Neural progenitor cell (in vitro differentiated cells): ENCODE data around the gene HFE. TPM values are rescaled to one million over a fixed set of nuclear protein-coding genes. Genes with fewer than 3 reads are reported as not detected.
A peak's percentile ranks its signal among the peaks of the same experiment; 100 is the strongest.
"Not testable (repeated sequence)": the region's sequence is repeated elsewhere in the genome, so short reads cannot be mapped to it uniquely, and the experiment has no call there.

Source experiments
- DNase-seq: peaks from one replicate; pipeline ENCODE4 v3.0.0-alpha.2; 2016; ENCODE audit warnings: low spot score
- H2AFZ ChIP-seq: fragments of 200-600 bp; sonication (generic); replicated peaks from 2 replicates; pipeline ENCODE4 v1.6.1; 2016; ENCODE audit warnings: antibody characterized with exemption
- H3F3A ChIP-seq: fragments of 200-600 bp; sonication (generic); 2 replicates; pipeline ENCODE4 v1.6.1; 2016; ENCODE audit warnings: antibody characterized with exemption, low read depth
- H3K27ac ChIP-seq: fragments of 200-600 bp; sonication (generic); 2 replicates; pipeline ENCODE4 v1.5.1; 2016; ENCODE audit warnings: mild to moderate bottlenecking
- H3K27me3 ChIP-seq: fragments of 200-600 bp; sonication (generic); 2 replicates; pipeline ENCODE4 v1.6.1; 2016; ENCODE audit warnings: mild to moderate bottlenecking, moderate library complexity
- H3K36me3 ChIP-seq: fragments of 200-600 bp; sonication (generic); 2 replicates; pipeline ENCODE4 v1.5.1; 2016
- H3K4me1 ChIP-seq: fragments of 200-600 bp; sonication (generic); 2 replicates; pipeline ENCODE4 v1.6.1; 2016; ENCODE audit warnings: mixed run types
- H3K4me2 ChIP-seq: fragments of 200-600 bp; sonication (generic); 2 replicates; pipeline ENCODE4 v1.6.1; 2016
- H3K4me3 ChIP-seq: fragments of 200-600 bp; sonication (generic); 2 replicates; pipeline ENCODE4 v1.5.1; 2016
- H3K79me2 ChIP-seq: fragments of 200-600 bp; sonication (generic); 2 replicates; pipeline ENCODE4 v1.6.1; 2016; ENCODE audit warnings: low read depth
- H3K9ac ChIP-seq: fragments of 200-600 bp; sonication (generic); 2 replicates; pipeline ENCODE4 v1.6.1; 2016
- H3K9me3 ChIP-seq: fragments of 200-600 bp; sonication (generic); 2 replicates; pipeline ENCODE4 v1.5.1; 2016; ENCODE audit warnings: low read depth
- H4K20me1 ChIP-seq: fragments of 200-600 bp; sonication (generic); 2 replicates; pipeline ENCODE4 v1.6.1; 2016; ENCODE audit warnings: low read depth
- H3K27ac Mint-ChIP-seq: 3 replicates; pipeline ENCODE4 v1.8.0; 2021; ENCODE audit warnings: mixed read lengths
- H3K27me3 Mint-ChIP-seq: 2 replicates; pipeline ENCODE4 v1.8.0; 2022; ENCODE audit warnings: low read depth, mild to moderate bottlenecking, inconsistent platforms, moderate library complexity, mixed read lengths; ENCODE audit not compliant: insufficient read depth
- H3K36me3 Mint-ChIP-seq: 3 replicates; pipeline ENCODE4 v1.8.0; 2021; ENCODE audit warnings: mixed read lengths
- H3K4me1 Mint-ChIP-seq: 3 replicates; pipeline ENCODE4 v1.8.0; 2021; ENCODE audit warnings: mixed read lengths
- H3K4me3 Mint-ChIP-seq: 3 replicates; pipeline ENCODE4 v1.8.0; 2021; ENCODE audit warnings: mild to moderate bottlenecking, moderate library complexity, mixed read lengths
- H3K9me3 Mint-ChIP-seq: 3 replicates; pipeline ENCODE4 v1.8.0; 2020; ENCODE audit warnings: mixed read lengths
- CTCF ChIP-seq: fragments of 200-600 bp; sonication (generic); IDR thresholded peaks from 2 replicates; pipeline ENCODE4 v1.5.1; 2017; ENCODE audit warnings: antibody characterized with exemption, mild to moderate bottlenecking
- EZH2 ChIP-seq: fragments of 200-600 bp; sonication (generic); IDR thresholded peaks from 2 replicates; pipeline ENCODE4 v1.6.1; 2017; ENCODE audit warnings: antibody characterized with exemption, mild to moderate bottlenecking, moderate library complexity
- EZH2phosphoT487 ChIP-seq: fragments of 200-600 bp; sonication (generic); IDR thresholded peaks from 2 replicates; pipeline ENCODE4 v1.6.1; 2017; ENCODE audit warnings: antibody characterized with exemption
- total RNA-seq: library from RNA; depleted of rRNA; stranded (reverse); fragments of >200 nt; gene quantifications from 2 replicates; pipeline ENCODE4 v1.2.3, GENCODE V29; 2015; ENCODE audit warnings: low replicate concordance

HFE gene
- total RNA-seq, 1 donor from 2014 or later = 0.43 TPM

GRCh38 chr6:26056583-26057350 is 30.5 kb upstream of the HFE start:
- H3K4me1 Mint-ChIP-seq = peaks cover 32% of the 10 kb centered on the region
- Histone ChIP-seq H3K4me2 (peak overlapping the region; percentile 89), H3K27ac (peak overlapping the region; percentile 90), H2AFZ (no peak overlapping the region), H3K9me3 (no peaks in the 10 kb centered on the region), H3K9ac (peak overlapping the region; percentile 60), H4K20me1 (no peaks in the 10 kb centered on the region), H3K4me3 (peak overlapping the region; percentile 90), H3K4me1 (peaks cover 17% of the 10 kb centered on the region), H3K36me3 (no peaks in the 10 kb centered on the region), H3K27me3 (no peaks in the 10 kb centered on the region), H3K79me2 (peaks cover 4% of the 10 kb centered on the region), H3F3A (peaks cover 44% of the 10 kb centered on the region)
- peaks cover 3% of the 10 kb centered on the region for H3K9me3 Mint-ChIP-seq
- DNase-seq = peak; percentile 56
- peak overlapping the region; percentile 97 for H3K4me3 Mint-ChIP-seq
- H3K27me3 Mint-ChIP-seq = peaks cover 5% of the 10 kb centered on the region
- TF ChIP-seq CTCF (no peak), EZH2 (no peak), EZH2phosphoT487 (no peak)
- H3K36me3 Mint-ChIP-seq = peaks cover 1% of the 10 kb centered on the region
- peak overlapping the region; percentile 99 for H3K27ac Mint-ChIP-seq

- Mint-ChIP-seq H3K9me3 (peaks cover 3% of the 10 kb centered on the region), H3K4me3 (no peak overlapping the region), H3K27me3 (peaks cover 5% of the 10 kb centered on the region), H3K4me1 (peaks cover 25% of the 10 kb centered on the region), H3K36me3 (peaks cover 1% of the 10 kb centered on the region), H3K27ac (no peak overlapping the region)
- H3K27me3 ChIP-seq = no peaks in the 10 kb centered on the region
- no peaks in the 10 kb centered on the region for H4K20me1 ChIP-seq
- H3F3A ChIP-seq = peaks cover 44% of the 10 kb centered on the region
- H3K9ac ChIP-seq = no peak overlapping the region
- H2AFZ ChIP-seq = no peak overlapping the region
- peak overlapping the region; percentile 55 for H3K27ac ChIP-seq
- H3K4me3 ChIP-seq = peak overlapping the region; percentile 8
- no peaks in the 10 kb centered on the region for H3K36me3 ChIP-seq
- DNase-seq = no peak
- H3K9me3 ChIP-seq = no peaks in the 10 kb centered on the region
- peaks cover 14% of the 10 kb centered on the region for H3K4me1 ChIP-seq
- peak overlapping the region; percentile 89 for H3K4me2 ChIP-seq
- peaks cover 4% of the 10 kb centered on the region for H3K79me2 ChIP-seq
- TF ChIP-seq EZH2 (no peak), CTCF (no peak), EZH2phosphoT487 (no peak)
Measured at GRCh38 chr6:26057899-26058298, 29.3 kb upstream of the HFE start.

- DNase-seq, H2AFZ ChIP-seq, H3K9me3 Mint-ChIP-seq, H3K4me3 Mint-ChIP-seq, H3K36me3 Mint-ChIP-seq, H3K27ac ChIP-seq, H3K79me2 ChIP-seq, H3K27me3 ChIP-seq, H3K4me3 ChIP-seq, H3K27me3 Mint-ChIP-seq, H3K36me3 ChIP-seq, H3K9ac ChIP-seq, H4K20me1 ChIP-seq, H3K9me3 ChIP-seq: not testable (repeated sequence)
- Histone ChIP-seq H3K4me1 (peaks cover 14% of the 10 kb centered on the region), H3K4me2 (peak overlapping the region; percentile 89), H3F3A (peaks cover 44% of the 10 kb centered on the region)
- Mint-ChIP-seq H3K4me1 (peaks cover 25% of the 10 kb centered on the region), H3K27ac (peak overlapping the region; percentile 81)
Measured at GRCh38 chr6:26058477-26059033, 28.7 kb upstream of the HFE start.

- Mint-ChIP-seq H3K27ac (no peak overlapping the region), H3K4me3 (no peak overlapping the region), H3K36me3 (peaks cover 1% of the 10 kb centered on the region), H3K4me1 (peaks cover 17% of the 10 kb centered on the region), H3K9me3 (peaks cover 3% of the 10 kb centered on the region), H3K27me3 (peaks cover 7% of the 10 kb centered on the region)
- DNase-seq = no peak
- peaks cover 33% of the 10 kb centered on the region for H3F3A ChIP-seq
- H3K9me3 ChIP-seq = no peaks in the 10 kb centered on the region
- H3K4me2 ChIP-seq = no peak overlapping the region
- H3K4me1 ChIP-seq = peaks cover 14% of the 10 kb centered on the region
- no peak overlapping the region for H3K4me3 ChIP-seq
- H3K27ac ChIP-seq = no peak overlapping the region
- H3K36me3 ChIP-seq = no peaks in the 10 kb centered on the region
- H3K27me3 ChIP-seq = no peaks in the 10 kb centered on the region
- no peak overlapping the region for H2AFZ ChIP-seq
- TF ChIP-seq EZH2phosphoT487 (no peak), EZH2 (no peak), CTCF (no peak)
- peaks cover 4% of the 10 kb centered on the region for H3K79me2 ChIP-seq
- H3K9ac ChIP-seq = no peak overlapping the region
- no peaks in the 10 kb centered on the region for H4K20me1 ChIP-seq
Measured at GRCh38 chr6:26059941-26060340, 27.3 kb upstream of the HFE start.
